Measurements from ENCODE around the gene CDH13.

The CDH13 gene

DNA sequence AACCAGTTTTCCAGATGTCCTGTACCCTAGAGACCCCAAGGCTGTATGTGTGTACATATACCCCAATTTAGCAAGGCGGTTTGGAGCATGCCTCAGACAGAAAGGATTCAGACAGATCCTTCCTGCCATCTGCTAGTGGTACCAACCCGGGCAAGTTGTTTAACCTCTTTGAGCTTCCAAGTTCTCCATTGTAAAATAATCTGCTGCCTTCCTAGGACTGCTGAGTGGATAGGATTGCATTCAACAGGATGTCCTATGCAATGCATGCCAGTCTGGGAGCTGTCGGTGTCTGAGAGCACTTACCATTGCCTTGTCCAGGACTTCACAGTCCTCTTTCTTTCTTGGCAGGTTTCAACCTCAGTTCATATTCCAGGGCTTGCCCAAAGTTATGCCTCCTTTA is 1.9 kb downstream of the CDH13 start:
- DNase-seq (ENCODE audit: low spot score), result no peak

DNA sequence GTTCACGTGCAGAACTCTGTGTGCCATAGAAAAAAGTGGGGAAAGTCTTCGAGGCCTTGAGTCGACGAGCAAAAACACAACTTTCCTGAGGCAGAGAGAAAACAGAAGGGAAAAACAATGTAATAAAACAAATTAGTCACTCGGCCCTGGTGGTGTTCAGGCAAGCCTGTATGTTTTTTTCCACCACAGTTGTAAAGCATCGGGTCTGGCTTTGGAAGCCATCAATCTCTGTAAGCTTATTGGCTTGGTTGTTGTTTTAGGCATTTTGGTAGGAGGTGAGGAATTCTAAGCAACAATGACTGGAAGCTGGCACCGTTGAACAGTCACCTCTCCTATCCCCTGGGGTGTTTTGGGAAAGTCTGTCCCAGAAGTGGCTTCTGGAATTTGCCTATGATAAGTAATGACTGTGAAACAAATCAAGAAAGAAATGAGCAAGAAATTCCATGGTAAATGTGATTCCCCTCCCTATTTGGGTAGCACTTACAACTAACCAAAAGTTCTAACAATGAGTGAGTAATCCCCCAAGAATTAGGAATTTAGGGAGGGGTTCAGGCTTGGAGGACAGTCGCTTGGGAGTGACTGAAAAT is 2.8 kb downstream of the CDH13 start:
- DNase-seq (ENCODE audit: low spot score), result no peak

DNA sequence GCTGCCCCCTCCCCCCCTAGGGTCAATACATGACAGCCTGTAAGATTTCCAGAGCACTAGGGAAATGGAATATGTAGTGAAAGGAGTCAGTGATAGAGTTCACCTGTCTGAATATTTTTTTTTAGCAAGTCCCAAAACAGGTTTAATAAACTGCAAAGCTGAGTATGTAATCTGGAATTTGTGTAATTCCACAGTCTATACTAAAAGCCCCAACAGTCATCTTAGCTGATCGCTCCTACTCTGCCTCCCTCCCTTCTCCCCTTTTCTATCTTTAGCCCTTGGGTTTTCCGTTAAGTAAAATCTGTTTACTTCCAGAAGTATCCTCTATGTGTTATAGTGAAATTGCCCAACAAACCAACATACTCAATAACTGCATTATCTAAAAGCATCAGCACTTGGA is 3.5 kb downstream of the CDH13 start:
- no peak for DNase-seq (ENCODE audit: low spot score)

DNA sequence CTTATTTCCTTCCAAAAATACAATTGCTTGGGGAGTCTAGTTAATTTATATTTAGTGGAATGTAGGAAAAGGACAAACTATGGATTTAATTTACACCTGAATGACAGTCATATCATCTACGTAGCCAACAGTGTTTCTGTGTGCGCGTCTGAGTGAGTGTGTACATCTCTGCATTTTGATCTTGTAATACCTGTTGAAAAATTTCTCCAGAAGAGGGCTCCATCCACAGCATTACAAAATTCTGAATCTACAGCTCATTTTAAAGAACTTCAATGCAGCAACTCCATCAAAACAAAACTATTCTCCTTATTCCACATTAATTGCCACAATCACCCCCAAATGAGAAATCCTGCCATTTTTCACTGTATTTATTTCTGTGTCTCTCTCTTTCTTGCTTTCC is 3.9 kb downstream of the CDH13 start:
- no peak for DNase-seq (ENCODE audit: low spot score)

DNA sequence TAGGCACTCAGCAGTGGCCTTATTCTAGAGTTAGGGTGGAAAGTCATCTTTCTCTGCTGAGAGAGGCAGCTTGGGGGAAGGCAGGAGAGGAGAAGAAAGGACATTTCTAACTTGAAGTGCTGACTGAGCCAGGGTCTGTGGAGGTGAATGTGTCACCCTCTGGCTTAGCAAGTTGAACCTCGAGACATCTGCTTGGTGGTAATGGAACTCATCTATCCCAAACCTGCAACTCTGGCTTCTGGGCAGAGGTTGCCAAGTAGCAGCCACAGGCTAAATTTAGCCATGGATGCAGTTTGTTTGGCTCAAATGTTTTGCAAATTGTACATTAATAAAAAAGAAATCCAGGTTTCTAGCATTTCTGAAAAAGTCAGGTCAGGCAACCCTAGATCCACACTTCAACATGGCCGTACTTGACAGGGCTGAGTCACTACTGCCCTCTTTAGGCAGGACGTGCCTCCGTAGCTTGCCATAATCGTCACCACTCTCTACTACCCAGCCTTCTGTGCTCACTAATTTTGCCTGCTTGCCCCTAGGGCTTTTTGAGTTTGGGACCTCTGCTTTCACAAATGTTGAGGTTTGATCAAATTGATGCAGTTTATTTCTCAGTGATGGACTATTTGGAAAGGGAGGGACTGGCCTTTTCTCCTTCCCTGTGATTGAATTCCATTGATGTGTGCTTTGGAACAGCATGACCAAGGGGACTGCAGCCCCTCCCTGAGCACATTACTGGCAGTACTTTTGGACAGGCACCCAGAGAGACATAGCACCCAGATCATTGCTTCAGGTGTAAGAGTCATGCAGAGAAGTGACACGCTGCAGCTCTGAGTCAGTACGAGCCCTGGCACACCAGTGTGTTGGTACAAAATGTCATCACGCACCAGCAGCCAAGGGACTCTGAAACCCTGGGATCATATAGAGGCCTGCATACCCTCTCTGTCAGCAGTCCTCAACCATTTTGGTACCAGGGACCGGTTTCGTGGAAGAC is 5.2 kb downstream of the CDH13 start:
- DNase-seq (ENCODE audit: low spot score), result peak; percentile 47

DNA sequence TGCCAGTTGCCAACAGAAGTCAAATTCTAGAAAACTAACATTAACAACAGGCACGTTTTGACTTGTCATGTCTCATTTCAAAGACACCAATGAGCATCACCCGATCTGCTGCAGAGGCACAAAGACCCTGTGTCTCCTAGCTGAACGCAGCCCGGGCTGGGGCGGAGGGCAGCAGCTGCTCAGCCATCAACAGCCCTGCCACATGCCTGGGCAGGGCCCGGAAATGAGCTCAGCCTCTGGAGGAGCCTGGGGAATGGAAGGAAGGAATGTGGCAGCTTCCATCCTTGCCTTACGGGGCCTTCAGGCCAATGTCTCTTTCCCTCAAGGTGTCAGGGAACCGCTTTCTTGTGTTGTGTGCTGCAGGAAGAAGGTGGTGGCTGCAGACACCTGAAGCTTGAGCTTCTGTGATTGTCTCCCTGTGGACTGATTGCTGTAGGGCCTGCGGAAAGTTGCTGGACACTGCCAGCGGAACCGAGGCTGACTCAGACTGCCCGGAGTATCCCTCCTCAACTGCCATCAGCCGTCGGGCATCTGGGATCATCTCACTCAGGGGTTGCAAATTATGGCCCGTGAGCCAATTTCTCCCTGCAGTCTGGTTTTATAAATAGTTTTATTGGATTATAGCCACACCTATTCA is 7.3 kb downstream of the CDH13 start:
- DNase-seq (ENCODE audit: low spot score), result no peak

DNA sequence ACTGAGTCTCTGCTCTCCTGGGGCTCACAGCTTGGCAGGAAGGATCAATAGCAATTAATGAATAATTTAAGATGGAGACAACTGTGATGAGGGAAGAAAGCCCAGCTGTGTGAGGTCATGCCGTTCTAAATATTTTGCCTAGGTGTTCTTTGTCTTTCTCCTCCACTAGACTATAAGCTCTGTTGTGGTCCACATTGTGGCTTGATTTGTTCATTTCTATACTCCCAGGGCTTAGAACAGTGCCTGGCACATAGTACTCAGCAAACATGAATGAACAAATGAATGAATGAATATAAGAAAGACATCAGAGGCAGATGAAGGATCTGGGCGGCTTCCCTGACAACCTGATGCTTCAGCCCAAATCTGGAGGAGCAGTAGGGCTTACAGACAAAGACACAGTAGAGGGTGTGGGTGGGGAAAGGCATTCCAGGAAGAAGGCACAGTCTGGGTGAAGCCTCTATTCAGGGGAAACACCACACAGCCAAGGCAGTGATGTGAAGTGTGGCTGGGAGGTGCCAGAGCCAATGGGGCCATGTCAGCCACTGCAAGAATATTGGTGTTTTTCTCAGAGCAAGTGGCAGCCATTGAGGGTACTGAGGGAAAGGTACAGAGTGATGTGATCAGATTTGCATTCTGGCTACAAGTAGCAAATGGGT is 8.3 kb downstream of the CDH13 start:
- DNase-seq (ENCODE audit: low spot score), result no peak

DNA sequence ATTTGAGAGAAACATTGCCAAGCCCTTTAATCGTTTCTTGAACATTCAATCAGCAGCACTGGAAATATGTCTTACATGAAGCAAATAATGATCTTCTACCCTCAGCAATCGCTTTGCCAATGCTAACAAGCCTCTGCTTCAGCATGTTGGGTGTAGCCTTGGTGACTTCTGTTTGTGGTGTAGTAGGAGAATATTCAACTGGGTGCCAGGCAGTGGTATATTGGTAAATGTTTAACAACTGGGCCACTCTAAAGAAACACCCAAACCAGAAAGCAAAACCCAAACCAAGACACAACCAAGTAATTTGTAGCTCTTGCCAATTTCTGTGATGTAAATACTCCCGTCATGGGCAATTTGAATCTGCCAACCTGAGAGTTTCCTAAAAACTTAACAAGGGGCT is 9.7 kb downstream of the CDH13 start:
- DNase-seq (ENCODE audit: low spot score), result no peak

DNA sequence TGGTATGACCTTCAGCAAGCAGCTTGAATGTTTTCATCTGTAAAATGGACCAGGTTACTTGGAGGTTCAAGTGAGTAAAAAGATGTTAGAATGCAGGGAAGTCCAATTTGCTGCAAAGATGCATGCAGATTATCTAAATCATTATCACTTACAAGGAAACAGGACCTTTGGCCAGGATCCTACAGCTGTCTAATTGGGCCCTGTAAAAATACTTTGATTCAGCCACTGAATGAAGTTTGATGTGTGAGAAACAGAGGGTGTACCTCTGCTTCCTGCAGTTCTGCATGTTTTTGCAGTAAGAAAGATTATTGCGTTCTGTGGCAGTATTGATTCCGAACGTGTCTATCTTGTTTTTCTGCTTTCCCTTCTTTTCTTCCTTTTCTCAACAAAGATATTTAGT is 10.2 kb downstream of the CDH13 start:
- DNase-seq (ENCODE audit: low spot score), result no peak

DNA sequence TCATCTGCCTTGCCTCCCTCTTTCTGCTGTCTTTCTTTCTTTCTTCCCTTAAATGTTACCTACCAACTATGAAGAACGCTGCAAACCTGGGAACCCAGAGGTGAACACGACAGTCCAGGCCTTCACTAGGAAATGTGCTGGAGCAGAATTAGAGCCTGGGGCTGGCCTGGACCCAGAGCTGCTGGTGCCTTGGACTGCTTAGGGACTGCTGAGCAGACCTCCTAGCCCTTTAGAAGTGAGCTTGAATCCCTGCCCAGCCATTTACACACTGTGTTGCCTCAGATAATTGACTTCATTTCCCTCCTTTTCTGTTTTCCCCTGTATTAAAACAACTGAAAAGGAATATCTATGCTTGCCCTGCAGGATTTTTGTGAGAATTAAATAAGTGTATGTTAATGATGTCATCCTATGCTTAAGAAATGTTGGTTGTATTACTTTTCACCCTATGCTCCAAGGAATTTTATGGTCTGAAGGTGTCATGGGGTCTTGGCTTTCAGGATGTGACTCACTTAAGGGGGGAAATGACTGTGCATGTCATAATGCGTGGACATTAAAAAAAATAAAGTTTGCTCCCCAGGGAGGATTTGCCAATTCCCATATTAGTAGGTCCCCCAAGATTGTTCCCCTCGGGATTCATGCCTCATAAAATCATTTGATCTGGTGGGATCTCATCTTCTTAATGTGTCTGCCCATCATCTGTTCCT is 11.5 kb downstream of the CDH13 start:
- DNase-seq (ENCODE audit: low spot score), result no peak

DNA sequence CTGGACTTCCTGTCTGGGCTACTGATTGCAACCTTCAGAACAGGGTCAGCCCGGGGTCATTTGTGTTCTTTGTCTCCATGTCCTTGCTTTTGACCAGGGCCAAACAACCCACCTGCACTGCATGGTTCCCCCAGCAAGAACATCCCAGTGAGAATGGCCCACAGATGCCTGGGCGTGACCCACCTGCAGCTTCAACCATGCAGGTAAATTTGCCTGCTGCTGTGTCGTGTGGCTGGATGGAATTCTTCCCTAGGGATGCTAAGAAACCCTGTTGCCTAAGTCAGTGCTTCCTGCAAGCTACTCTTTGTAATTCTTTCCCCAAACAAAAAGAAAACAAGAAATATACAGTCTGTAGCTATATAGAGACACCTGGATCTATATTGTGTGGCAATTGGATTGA is 12.5 kb downstream of the CDH13 start:
- DNase-seq (ENCODE audit: low spot score), result no peak

DNA sequence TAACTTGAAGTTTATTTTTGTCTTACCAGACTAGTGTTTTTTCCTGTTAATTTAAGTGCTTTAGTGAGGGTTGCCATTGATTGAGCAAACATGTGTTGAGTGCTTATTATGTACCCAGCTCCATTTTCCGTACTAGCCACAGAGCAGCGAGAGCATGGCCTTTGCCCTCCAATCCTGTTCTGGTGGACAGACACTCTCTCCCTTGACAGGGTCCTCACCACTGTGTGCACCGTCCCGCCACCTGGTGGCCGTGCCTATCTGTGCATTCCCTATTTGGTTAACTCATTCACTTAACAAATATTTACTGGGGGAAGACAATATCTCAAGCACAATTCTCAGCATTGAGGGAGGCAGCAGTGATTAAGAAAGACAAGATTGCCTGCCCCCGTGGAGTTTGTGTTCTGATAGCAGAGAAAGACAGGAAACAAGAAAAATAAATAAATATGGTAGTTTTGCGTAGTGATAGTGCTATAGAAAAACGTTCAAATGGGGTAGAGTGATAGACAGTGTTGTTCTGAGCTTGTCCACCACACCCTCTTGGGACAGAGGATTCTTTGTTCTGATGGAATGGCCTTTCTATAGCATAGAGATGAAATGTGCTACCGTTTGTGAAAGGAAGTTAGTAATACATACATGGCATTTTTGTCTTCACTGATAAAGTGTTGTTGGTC is 13.0 kb downstream of the CDH13 start:
- DNase-seq (ENCODE audit: low spot score), result peak; percentile 84

DNA sequence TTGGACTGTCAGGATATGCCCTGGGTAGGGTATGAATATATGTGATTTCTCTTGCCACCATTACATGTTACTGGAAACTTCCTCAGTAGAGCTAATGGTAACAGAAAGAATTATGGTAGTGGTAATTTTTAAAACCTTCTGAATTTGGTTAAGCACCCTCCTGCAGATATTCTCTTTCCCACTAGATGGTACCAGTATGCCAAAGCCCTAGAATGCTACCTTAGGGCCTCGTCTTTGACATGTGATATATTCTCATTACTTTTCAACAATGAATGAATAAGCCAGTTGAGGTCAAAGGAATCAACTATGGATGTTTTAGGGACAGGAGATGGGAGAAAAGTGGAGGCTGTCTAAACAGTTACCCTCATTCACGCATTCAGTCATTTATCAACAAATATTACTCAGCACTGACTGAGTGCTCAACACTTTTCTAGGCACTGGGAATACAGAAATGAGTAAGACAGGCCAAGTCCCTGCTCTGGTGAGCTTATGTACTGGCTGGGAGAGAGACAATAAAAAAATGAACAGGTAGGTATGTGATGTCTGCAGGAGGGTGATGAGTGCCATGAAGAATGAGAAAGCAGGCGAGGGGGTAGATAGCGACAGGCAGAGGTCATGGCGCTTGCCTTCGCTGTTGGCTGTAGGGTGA is 14.7 kb downstream of the CDH13 start:
- no peak for DNase-seq (ENCODE audit: low spot score)

DNA sequence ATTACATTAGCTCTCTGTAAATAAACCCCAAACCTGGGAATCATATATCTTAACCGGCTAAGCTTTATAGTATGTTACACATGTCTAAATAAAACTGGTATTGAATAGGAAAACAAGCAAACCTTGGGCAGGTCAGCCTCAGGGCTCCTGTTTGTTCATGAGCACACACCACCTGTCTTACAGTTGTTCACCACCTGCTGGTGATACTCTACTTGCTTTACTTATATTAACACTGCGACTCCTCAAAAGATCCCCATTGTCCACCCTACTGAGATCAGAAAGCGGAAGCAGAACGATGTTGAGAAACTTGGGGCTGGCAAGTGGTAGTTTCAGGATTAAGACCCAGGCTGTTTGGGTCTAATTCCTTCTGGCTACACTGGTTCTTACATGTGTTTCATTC is 16.4 kb downstream of the CDH13 start:
- no peak for DNase-seq (ENCODE audit: low spot score)

DNA sequence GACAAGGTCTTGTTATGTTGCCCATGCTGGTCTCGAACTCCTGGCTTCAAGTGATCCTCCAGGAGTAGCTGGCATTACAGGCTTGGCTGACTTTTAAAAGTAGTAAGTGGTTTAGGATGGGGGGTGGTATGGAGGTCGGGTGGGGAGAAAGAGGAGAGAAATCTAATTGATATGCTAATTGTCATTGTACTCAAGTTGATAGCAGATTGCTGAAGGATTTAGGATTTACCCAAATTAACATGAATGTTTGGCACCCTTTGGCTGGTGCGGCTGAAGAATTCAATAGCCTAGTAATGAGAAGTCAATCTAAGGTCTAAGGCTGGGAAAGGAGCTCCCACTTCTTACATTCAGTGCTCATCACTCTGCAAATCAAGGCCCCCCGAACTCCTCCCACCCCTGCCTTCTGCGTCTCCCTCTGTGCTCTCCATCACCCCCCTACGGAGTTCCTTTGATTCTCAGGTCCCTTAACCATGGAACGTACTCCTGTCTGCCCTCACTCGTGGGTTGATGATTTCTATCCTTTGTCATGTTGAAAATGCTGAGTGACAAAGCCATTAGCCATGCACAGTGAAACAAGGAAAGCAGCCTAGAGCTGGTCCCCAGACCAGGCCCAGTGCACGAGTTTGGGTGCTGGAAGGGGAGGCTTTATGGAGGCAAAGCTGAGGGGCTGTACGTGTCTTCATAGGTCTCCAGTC is 17.3 kb downstream of the CDH13 start:
- no peak for DNase-seq (ENCODE audit: low spot score)

DNA sequence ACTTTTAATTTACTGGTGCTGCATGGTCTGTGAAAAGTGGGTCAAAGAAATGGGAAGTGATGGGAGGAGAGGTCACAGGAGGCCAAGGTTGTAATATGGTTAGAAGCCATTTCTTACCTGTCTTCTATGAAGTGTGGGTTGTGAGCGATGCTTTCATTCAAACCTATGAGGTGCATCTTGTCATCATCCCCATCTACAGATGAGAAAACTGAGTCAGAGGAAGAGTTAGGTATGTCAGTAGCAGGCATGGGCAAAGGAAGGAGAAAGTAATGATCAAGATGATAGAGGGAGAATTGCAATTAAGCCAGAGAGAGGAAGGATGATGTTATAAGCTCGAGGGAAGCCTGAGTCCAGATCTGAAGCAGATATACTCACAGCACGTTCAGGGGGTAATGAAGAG is 19.7 kb downstream of the CDH13 start:
- no peak for DNase-seq (ENCODE audit: low spot score)

DNA sequence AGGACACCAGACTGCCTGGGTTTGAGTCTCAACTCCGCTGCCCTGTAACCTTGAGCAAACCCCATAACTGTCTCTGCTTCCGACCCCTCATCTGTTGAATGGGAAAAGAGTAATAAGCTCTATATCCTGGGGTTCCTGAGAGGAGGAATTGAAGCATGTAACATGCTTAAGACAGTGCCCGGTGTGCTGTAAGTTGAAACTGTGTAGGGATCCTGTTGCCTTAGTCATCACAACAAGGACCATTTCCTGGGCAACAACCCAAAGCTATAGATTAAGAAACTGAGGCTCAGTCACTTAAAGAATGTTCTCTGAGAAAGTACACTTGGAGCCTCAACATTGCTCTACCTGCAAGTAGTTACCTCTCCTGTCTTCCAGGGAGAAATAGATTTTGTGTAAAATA is 23.0 kb downstream of the CDH13 start:
- no peak for DNase-seq (ENCODE audit: low spot score)

DNA sequence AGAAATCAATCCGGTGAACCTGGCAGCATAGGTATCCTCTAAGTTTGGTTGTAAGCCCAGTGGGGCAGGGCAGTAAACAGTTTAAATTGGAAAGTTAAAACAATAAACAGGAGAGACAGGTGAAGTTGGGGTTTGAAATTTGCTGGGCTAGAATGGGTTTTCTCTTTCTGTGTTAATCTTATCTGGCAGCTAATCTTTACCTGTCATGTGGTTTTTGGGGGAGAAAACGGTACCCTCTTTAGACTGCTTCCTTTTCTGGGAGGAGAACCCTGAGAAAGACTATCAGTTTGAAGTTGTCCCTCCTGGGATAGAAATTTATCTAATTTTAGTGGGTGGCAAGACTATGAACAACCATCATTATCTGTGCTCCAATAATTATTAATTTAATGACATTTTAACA is 24.0 kb downstream of the CDH13 start:
- no peak for DNase-seq (ENCODE audit: low spot score)

DNA sequence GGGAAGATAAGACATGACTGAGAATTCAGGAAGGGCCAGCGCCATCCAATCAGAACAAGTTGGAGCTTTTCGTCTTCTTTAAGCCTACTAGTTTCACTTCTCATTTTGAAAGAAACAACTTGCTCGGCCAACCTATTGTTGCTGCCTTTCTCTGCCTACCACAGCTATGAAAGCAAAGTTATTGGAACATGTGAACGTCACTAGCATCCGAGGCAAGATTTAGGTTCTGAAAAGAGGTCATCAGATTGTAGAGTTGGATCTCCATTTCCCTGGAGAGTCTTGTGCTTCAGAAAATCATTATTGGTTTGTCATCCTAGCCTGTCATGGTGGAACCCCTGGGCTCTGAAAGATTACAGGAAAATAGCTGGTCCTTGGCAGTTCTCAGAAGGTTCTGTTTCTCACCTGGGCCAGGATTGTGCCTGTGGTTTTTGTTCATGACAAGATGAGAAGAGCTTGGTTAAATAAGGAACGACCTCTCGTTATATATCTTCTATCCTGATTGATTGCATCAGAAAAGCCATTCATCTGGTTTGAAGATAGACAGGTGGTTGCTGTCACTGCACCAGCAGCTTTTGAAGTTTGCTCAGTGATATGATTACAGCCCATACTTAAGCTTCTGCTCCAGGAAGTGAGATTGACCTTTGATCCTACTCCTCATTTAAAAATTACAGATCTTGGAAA is 25.3 kb downstream of the CDH13 start:
- no peak for DNase-seq (ENCODE audit: low spot score)

DNA sequence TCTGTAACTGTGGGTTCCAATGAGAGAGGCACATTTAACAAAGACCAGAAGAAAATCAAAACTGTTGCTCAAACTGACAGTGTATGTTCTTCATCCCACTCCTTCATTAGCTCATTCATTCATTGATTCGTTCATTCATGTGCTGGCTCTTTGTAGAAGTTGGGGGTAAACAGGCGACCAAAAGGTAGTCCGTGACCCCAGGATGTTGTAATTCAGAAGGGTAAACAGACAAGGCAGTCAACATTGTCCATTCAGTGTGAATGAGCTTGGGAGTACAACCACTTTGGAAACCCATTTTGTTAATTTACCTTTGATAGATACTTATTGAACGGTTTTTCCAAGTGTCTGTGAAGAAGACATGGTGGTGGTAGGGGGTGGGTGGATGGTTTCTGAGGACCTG is 26.1 kb downstream of the CDH13 start:
- no peak for DNase-seq (ENCODE audit: low spot score)

Data from HuH-7 (cell line).